ENCODE results near the gene GMPR2.

GRCh38 chr14:24207104-24207551 is 25.6 kb upstream of the GMPR2 start:
- no peak for TF ChIP-seq CTCF (IDR thresholded peaks at IDR 0.05)
- TF ChIP-seq POLR2A (IDR thresholded peaks at IDR 0.05): no peak
